Right lobe of liver (tissue), 4 donors: Measurements from ENCODE around the gene APC2.

Source experiments
- POLR2A ChIP-seq: fragments of 450-650 bp; IDR thresholded peaks from one replicate; pipeline ENCODE4 v1.6.1; 2017; ENCODE audit warnings: antibody characterized with exemption, mild to moderate bottlenecking
- TF ChIP-seq, protein P1 (sequence below), 4 donors: fragments of 200-600 bp in 3 of 4; fragments of 450-650 bp in 1 of 4; IDR thresholded peaks; one replicate each; pipeline versions ENCODE4 v1.5.1 to v1.8.0; 2016 to 2022; ENCODE audit warnings: antibody characterized with exemption in 4 of 4, mild to moderate bottlenecking in 2 of 4
- donor health status: DM: no; HTN: no; CAD: no.
- donor health status: DM: no; HTN: no; CAD: no.
- donor health status: DM: no; HTN: yes; CAD: no.

DNA sequence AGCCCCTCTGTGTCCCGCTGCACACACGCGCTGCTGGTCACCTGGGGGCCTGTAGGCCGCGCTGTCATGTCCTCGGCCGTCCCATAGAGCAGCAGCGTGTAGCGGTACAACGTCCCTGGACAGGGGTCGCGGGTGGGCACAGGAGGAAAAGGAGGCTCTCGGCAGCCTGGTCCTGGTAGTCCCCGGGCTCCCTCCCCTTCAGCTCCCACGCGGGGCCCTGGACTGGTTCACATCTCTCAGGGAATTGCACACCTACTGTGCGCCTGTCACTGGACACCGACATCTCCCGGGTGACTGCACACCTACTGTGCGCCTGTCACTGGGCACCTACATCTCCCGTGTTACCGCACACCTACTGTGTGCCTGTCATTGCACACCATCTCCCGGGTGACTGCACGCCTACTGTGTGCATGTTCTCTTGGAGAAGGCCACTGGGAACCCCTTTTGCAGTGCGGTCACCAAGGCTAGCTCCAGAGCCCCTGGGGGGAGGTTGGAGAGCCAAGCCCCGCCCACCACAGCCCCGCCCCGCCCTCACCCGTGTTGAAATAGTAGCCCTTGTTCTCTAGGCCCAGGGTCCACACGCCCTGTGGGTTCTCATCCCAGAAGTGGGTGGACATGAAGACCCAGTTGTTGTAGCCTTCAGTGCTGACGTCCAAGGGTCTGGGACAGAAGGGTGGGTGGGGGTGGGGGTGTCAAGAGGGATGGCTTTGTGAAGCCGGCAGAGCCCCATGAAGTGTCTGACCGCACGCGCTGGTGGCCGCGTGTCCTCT lies 32.6 kb downstream of the APC2 start:
- TF ChIP-seq, protein P1, sequence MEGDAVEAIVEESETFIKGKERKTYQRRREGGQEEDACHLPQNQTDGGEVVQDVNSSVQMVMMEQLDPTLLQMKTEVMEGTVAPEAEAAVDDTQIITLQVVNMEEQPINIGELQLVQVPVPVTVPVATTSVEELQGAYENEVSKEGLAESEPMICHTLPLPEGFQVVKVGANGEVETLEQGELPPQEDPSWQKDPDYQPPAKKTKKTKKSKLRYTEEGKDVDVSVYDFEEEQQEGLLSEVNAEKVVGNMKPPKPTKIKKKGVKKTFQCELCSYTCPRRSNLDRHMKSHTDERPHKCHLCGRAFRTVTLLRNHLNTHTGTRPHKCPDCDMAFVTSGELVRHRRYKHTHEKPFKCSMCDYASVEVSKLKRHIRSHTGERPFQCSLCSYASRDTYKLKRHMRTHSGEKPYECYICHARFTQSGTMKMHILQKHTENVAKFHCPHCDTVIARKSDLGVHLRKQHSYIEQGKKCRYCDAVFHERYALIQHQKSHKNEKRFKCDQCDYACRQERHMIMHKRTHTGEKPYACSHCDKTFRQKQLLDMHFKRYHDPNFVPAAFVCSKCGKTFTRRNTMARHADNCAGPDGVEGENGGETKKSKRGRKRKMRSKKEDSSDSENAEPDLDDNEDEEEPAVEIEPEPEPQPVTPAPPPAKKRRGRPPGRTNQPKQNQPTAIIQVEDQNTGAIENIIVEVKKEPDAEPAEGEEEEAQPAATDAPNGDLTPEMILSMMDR (IDR thresholded peaks at IDR 0.05) = no peak
- TF ChIP-seq POLR2A = no peak
